GM23338 (cell line): Measurements from ENCODE around the gene LRBA. TPM values are rescaled to one million over a fixed set of nuclear protein-coding genes. Genes with fewer than 3 reads are reported as not detected.

Experiments
- ATAC-seq: fragments of 200-7000 bp; cut with Tn5 transposase; 3 replicates; pipeline ENCODE4 v1.9.1; 2020
- DNase-seq: peaks from one replicate; pipeline ENCODE4 v3.0.0-alpha.2; 2015; ENCODE audit warnings: low spot score
- H2AFZ ChIP-seq: fragments of 200-600 bp; sonication (generic); 2 replicates; pipeline ENCODE4 v1.8.0; 2016; ENCODE audit warnings: antibody characterized with exemption, mild to moderate bottlenecking, moderate library complexity
- H3F3A ChIP-seq: fragments of 200-600 bp; sonication (generic); replicated peaks from 2 replicates; pipeline ENCODE4 v1.8.0; 2017; ENCODE audit warnings: antibody characterized with exemption, mixed run types, low read depth
- H3K27ac ChIP-seq: fragments of 200-600 bp; sonication (generic); 2 replicates; pipeline ENCODE4 v1.6.1; 2016; ENCODE audit warnings: low read depth
- H3K27me3 ChIP-seq: fragments of 200-600 bp; sonication (generic); 2 replicates; pipeline ENCODE4 v1.8.0; 2016; ENCODE audit warnings: mild to moderate bottlenecking, mixed run types, moderate library complexity; ENCODE audit not compliant: insufficient read depth
- H3K36me3 ChIP-seq: fragments of 200-600 bp; sonication (generic); 2 replicates; pipeline ENCODE4 v1.8.0; 2016; ENCODE audit warnings: mild to moderate bottlenecking; ENCODE audit not compliant: insufficient read depth
- H3K4me1 ChIP-seq: fragments of 200-600 bp; sonication (generic); 2 replicates; pipeline ENCODE4 v1.8.0; 2016; ENCODE audit warnings: mild to moderate bottlenecking, moderate library complexity; ENCODE audit not compliant: insufficient read depth
- H3K4me2 ChIP-seq: fragments of 200-600 bp; sonication (generic); 2 replicates; pipeline ENCODE4 v1.7.1; 2017; ENCODE audit warnings: mixed run types
- H3K4me3 ChIP-seq: fragments of 200-600 bp; sonication (generic); 2 replicates; pipeline ENCODE4 v1.6.1; 2016; ENCODE audit warnings: mixed run types
- H3K79me2 ChIP-seq: fragments of 200-600 bp; sonication (generic); replicated peaks from 2 replicates; pipeline ENCODE4 v1.8.0; 2017; ENCODE audit warnings: mild to moderate bottlenecking; ENCODE audit not compliant: insufficient read depth
- H3K9me2 ChIP-seq: fragments of 200-600 bp; sonication (generic); 2 replicates; pipeline ENCODE4 v1.8.0; 2017; ENCODE audit not compliant: insufficient read depth
- H4K20me1 ChIP-seq: fragments of 200-600 bp; sonication (generic); replicated peaks from 2 replicates; pipeline ENCODE4 v1.8.0; 2017; ENCODE audit warnings: mild to moderate bottlenecking; ENCODE audit not compliant: insufficient read depth
- H3K27ac Mint-ChIP-seq: 2 replicates; pipeline ENCODE4 v1.8.0; 2020; ENCODE audit warnings: inconsistent platforms, mild to moderate bottlenecking, moderate library complexity, mixed read lengths
- H3K27me3 Mint-ChIP-seq: 3 replicates; pipeline ENCODE4 v1.8.0; 2022; ENCODE audit warnings: low read depth, mild to moderate bottlenecking, moderate library complexity, mixed read lengths, inconsistent platforms; ENCODE audit not compliant: insufficient read depth, poor library complexity
- H3K36me3 Mint-ChIP-seq: 3 replicates; pipeline ENCODE4 v1.8.0; 2021; ENCODE audit warnings: low read depth, mild to moderate bottlenecking, inconsistent platforms, moderate library complexity, mixed read lengths
- H3K4me1 Mint-ChIP-seq: 3 replicates; pipeline ENCODE4 v1.8.0; 2020; ENCODE audit warnings: mild to moderate bottlenecking, inconsistent platforms, mixed read lengths
- H3K4me3 Mint-ChIP-seq: 3 replicates; pipeline ENCODE4 v1.8.0; 2021; ENCODE audit warnings: moderate library complexity, mild to moderate bottlenecking, inconsistent platforms, mixed read lengths
- H3K9me3 Mint-ChIP-seq: 3 replicates; pipeline ENCODE4 v1.8.0; 2020; ENCODE audit warnings: moderate library complexity, mild to moderate bottlenecking, inconsistent platforms, mixed read lengths
- CREB1 ChIP-seq: fragments of 250-450 bp; sonication (Bioruptor Pico); IDR thresholded peaks from 2 replicates; pipeline ENCODE4 v1.5.0; 2020; ENCODE audit warnings: low read depth, mild to moderate bottlenecking, moderate library complexity
- EZH2 ChIP-seq: fragments of 200-600 bp; sonication (generic); IDR thresholded peaks from one replicate; pipeline ENCODE4 v1.8.0; 2017; ENCODE audit warnings: antibody characterized with exemption, mild to moderate bottlenecking, low read depth; ENCODE audit not compliant: unreplicated experiment
- EZH2phosphoT487 ChIP-seq: fragments of 200-600 bp; sonication (generic); IDR thresholded peaks from one replicate; pipeline ENCODE4 v1.8.1; 2018; ENCODE audit warnings: antibody characterized with exemption; ENCODE audit not compliant: unreplicated experiment
- JUNB ChIP-seq: IDR thresholded peaks from one replicate; pipeline ENCODE4 v1.6.1; 2016; ENCODE audit warnings: antibody characterized with exemption; ENCODE audit not compliant: unreplicated experiment
- NANOG ChIP-seq: IDR thresholded peaks from 2 replicates; pipeline ENCODE4 v1.6.1; 2016; ENCODE audit warnings: antibody characterized with exemption, borderline replicate concordance
- POLR2AphosphoS5 ChIP-seq: IDR thresholded peaks from 2 replicates; pipeline ENCODE4 v1.6.1; 2016; ENCODE audit warnings: antibody characterized with exemption, low read depth
- STAT1 ChIP-seq: IDR thresholded peaks from one replicate; pipeline ENCODE4 v1.6.1; 2016; ENCODE audit warnings: antibody characterized with exemption; ENCODE audit not compliant: unreplicated experiment
- ZNF114 ChIP-seq: fragments of 250-450 bp; sonication (Bioruptor Pico); IDR thresholded peaks from 2 replicates; pipeline ENCODE4 v1.5.0; 2020; ENCODE audit warnings: mild to moderate bottlenecking, moderate library complexity
- ZNF331 ChIP-seq: fragments of 250-450 bp; sonication (Bioruptor Pico); IDR thresholded peaks from 2 replicates; pipeline ENCODE4 v1.5.0; 2020; ENCODE audit warnings: low read depth, mild to moderate bottlenecking, moderate library complexity
- polyA plus RNA-seq: library from polyadenylated mRNA; unstranded; fragments of >200 nt; fragmentation: Nextera tagmentation; extraction: Ambion mirVana; gene quantifications from 2 replicates; pipeline ENCODE4 v1.2.1, GENCODE V29; 2016
- total RNA-seq: library from RNA; depleted of rRNA; stranded (reverse); fragments of >200 nt; shearing (Covaris generic); gene quantifications from 2 replicates; pipeline ENCODE4 v1.2.3, GENCODE V29; 2014
- TF ChIP-seq, protein P1 (sequence below), 2 experiments: fragments of 200-600 bp in 1 of 2; sonication (generic) in 1 of 2; conservative IDR thresholded peaks; 2 replicates each; pipeline versions ENCODE4 v1.5.1 to v1.6.1; 2016 to 2017; ENCODE audit warnings: antibody characterized with exemption in 2 of 2, low read depth in 2 of 2, mild to moderate bottlenecking in 2 of 2, moderate library complexity in 1 of 2
- TF ChIP-seq, protein P2 (sequence below): IDR thresholded peaks from 2 replicates; pipeline ENCODE4 v1.6.1; 2016; ENCODE audit warnings: antibody characterized with exemption
- TF ChIP-seq, protein P3 (sequence below): IDR thresholded peaks from one replicate; pipeline ENCODE4 v1.6.1; 2018; ENCODE audit warnings: antibody characterized with exemption; ENCODE audit not compliant: unreplicated experiment
- TF ChIP-seq, protein P4 (sequence below): fragments of 250-450 bp; sonication (Bioruptor Pico); IDR thresholded peaks from 2 replicates; pipeline ENCODE4 v1.5.0; 2020; ENCODE audit warnings: mild to moderate bottlenecking, moderate library complexity

LRBA gene
- total and polyA plus RNA-seq, 2 experiments from 2014 or later: 23.3 to 126 TPM

DNA sequence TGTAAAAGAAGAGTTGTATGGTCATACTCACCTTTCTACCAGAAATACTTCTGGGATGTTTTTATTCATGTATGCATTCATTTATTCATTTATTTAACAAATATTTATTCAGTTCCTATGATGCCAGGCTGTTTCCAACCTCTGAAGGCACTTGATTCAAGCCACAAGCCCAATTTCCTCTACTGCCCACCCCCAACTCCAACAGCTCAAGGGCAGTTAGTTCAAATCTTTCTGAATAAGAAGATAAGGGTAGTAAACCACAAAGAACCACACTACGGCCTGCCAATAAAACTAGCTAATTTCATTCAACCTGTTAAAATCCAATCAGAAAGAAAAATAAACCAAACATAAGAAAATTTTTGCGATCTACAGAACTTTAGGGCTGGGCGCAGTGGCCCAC lies 31.2 kb downstream of the LRBA start:
- Mint-ChIP-seq H3K27ac (no peak overlapping the region), H3K4me3 (no peak overlapping the region), H3K27me3 (peaks cover 6% of the 10 kb centered on the region), H3K4me1 (peaks cover 14% of the 10 kb centered on the region), H3K36me3 (no peaks in the 10 kb centered on the region; the same call in 1 of the 3 replicates), H3K9me3 (no peaks in the 10 kb centered on the region)
- no peaks in the 10 kb centered on the region for H3F3A ChIP-seq
- H3K79me2 ChIP-seq: peaks cover 100% of the 10 kb centered on the region
- H3K36me3 ChIP-seq: no peaks in the 10 kb centered on the region
- peaks cover 17% of the 10 kb centered on the region for H3K4me1 ChIP-seq
- no peak overlapping the region for H3K4me3 ChIP-seq
- H2AFZ ChIP-seq: no peak overlapping the region
- H3K27me3 ChIP-seq: no peaks in the 10 kb centered on the region
- no peak overlapping the region for H3K4me2 ChIP-seq
- DNase-seq (no peak), ATAC-seq (no peak)
- no peak overlapping the region for H3K27ac ChIP-seq
- TF ChIP-seq, protein P1, sequence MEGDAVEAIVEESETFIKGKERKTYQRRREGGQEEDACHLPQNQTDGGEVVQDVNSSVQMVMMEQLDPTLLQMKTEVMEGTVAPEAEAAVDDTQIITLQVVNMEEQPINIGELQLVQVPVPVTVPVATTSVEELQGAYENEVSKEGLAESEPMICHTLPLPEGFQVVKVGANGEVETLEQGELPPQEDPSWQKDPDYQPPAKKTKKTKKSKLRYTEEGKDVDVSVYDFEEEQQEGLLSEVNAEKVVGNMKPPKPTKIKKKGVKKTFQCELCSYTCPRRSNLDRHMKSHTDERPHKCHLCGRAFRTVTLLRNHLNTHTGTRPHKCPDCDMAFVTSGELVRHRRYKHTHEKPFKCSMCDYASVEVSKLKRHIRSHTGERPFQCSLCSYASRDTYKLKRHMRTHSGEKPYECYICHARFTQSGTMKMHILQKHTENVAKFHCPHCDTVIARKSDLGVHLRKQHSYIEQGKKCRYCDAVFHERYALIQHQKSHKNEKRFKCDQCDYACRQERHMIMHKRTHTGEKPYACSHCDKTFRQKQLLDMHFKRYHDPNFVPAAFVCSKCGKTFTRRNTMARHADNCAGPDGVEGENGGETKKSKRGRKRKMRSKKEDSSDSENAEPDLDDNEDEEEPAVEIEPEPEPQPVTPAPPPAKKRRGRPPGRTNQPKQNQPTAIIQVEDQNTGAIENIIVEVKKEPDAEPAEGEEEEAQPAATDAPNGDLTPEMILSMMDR (conservative IDR thresholded peaks at IDR 0.05; ENCODE audit: low read depth in 2 of 2): no peak
- TF ChIP-seq, protein P2, sequence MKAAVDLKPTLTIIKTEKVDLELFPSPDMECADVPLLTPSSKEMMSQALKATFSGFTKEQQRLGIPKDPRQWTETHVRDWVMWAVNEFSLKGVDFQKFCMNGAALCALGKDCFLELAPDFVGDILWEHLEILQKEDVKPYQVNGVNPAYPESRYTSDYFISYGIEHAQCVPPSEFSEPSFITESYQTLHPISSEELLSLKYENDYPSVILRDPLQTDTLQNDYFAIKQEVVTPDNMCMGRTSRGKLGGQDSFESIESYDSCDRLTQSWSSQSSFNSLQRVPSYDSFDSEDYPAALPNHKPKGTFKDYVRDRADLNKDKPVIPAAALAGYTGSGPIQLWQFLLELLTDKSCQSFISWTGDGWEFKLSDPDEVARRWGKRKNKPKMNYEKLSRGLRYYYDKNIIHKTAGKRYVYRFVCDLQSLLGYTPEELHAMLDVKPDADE: no peak
- no peak for TF ChIP-seq JUNB
- TF ChIP-seq, protein P3, sequence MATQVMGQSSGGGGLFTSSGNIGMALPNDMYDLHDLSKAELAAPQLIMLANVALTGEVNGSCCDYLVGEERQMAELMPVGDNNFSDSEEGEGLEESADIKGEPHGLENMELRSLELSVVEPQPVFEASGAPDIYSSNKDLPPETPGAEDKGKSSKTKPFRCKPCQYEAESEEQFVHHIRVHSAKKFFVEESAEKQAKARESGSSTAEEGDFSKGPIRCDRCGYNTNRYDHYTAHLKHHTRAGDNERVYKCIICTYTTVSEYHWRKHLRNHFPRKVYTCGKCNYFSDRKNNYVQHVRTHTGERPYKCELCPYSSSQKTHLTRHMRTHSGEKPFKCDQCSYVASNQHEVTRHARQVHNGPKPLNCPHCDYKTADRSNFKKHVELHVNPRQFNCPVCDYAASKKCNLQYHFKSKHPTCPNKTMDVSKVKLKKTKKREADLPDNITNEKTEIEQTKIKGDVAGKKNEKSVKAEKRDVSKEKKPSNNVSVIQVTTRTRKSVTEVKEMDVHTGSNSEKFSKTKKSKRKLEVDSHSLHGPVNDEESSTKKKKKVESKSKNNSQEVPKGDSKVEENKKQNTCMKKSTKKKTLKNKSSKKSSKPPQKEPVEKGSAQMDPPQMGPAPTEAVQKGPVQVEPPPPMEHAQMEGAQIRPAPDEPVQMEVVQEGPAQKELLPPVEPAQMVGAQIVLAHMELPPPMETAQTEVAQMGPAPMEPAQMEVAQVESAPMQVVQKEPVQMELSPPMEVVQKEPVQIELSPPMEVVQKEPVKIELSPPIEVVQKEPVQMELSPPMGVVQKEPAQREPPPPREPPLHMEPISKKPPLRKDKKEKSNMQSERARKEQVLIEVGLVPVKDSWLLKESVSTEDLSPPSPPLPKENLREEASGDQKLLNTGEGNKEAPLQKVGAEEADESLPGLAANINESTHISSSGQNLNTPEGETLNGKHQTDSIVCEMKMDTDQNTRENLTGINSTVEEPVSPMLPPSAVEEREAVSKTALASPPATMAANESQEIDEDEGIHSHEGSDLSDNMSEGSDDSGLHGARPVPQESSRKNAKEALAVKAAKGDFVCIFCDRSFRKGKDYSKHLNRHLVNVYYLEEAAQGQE: no peak
- no peak for TF ChIP-seq ZNF331 (CRISPR knock-in tag)
- TF ChIP-seq, protein P4, sequence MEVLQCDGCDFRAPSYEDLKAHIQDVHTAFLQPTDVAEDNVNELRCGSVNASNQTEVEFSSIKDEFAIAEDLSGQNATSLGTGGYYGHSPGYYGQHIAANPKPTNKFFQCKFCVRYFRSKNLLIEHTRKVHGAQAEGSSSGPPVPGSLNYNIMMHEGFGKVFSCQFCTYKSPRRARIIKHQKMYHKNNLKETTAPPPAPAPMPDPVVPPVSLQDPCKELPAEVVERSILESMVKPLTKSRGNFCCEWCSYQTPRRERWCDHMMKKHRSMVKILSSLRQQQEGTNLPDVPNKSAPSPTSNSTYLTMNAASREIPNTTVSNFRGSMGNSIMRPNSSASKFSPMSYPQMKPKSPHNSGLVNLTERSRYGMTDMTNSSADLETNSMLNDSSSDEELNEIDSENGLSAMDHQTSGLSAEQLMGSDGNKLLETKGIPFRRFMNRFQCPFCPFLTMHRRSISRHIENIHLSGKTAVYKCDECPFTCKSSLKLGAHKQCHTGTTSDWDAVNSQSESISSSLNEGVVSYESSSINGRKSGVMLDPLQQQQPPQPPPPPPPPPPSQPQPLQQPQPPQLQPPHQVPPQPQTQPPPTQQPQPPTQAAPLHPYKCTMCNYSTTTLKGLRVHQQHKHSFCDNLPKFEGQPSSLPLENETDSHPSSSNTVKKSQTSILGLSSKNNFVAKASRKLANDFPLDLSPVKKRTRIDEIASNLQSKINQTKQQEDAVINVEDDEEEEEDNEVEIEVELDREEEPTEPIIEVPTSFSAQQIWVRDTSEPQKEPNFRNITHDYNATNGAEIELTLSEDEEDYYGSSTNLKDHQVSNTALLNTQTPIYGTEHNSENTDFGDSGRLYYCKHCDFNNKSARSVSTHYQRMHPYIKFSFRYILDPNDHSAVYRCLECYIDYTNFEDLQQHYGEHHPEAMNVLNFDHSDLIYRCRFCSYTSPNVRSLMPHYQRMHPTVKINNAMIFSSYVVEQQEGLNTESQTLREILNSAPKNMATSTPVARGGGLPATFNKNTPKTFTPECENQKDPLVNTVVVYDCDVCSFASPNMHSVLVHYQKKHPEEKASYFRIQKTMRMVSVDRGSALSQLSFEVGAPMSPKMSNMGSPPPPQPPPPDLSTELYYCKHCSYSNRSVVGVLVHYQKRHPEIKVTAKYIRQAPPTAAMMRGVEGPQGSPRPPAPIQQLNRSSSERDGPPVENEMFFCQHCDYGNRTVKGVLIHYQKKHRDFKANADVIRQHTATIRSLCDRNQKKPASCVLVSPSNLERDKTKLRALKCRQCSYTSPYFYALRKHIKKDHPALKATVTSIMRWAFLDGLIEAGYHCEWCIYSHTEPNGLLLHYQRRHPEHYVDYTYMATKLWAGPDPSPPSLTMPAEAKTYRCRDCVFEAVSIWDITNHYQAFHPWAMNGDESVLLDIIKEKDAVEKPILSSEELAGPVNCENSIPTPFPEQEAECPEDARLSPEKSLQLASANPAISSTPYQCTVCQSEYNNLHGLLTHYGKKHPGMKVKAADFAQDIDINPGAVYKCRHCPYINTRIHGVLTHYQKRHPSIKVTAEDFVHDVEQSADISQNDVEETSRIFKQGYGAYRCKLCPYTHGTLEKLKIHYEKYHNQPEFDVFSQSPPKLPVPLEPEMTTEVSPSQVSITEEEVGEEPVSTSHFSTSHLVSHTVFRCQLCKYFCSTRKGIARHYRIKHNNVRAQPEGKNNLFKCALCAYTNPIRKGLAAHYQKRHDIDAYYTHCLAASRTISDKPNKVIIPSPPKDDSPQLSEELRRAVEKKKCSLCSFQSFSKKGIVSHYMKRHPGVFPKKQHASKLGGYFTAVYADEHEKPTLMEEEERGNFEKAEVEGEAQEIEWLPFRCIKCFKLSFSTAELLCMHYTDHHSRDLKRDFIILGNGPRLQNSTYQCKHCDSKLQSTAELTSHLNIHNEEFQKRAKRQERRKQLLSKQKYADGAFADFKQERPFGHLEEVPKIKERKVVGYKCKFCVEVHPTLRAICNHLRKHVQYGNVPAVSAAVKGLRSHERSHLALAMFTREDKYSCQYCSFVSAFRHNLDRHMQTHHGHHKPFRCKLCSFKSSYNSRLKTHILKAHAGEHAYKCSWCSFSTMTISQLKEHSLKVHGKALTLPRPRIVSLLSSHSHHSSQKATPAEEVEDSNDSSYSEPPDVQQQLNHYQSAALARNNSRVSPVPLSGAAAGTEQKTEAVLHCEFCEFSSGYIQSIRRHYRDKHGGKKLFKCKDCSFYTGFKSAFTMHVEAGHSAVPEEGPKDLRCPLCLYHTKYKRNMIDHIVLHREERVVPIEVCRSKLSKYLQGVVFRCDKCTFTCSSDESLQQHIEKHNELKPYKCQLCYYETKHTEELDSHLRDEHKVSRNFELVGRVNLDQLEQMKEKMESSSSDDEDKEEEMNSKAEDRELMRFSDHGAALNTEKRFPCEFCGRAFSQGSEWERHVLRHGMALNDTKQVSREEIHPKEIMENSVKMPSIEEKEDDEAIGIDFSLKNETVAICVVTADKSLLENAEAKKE (CRISPR knock-in tag): no peak
- no peak for TF ChIP-seq NANOG
- no peak for TF ChIP-seq POLR2AphosphoS5
- TF ChIP-seq CREB1 (CRISPR knock-in tag): no peak
- TF ChIP-seq ZNF114 (CRISPR knock-in tag): no peak
- TF ChIP-seq EZH2phosphoT487: no peak
- no peak for TF ChIP-seq STAT1
- no peak for TF ChIP-seq EZH2
- H3K9me2 ChIP-seq: no peaks in the 10 kb centered on the region
- peaks cover 22% of the 10 kb centered on the region for H4K20me1 ChIP-seq
